ENCODE results near the gene PPARD. TPM values are rescaled to one million over a fixed set of nuclear protein-coding genes. Genes with fewer than 3 reads are reported as not detected.

Gene PPARD
- polyA plus RNA-seq, 1 donor from 2014 or later = 1.3 TPM

GRCh38 chr6:35309611-35310264 lies 32.6 kb upstream of the PPARD start:
- no peaks in the 10 kb centered on the region for H4K20me1 ChIP-seq (ENCODE audit: insufficient read depth)

GRCh38 chr6:35310265-35310831 lies 32.0 kb upstream of the PPARD start:
- Histone ChIP-seq H3K27ac (ENCODE audit: low read length) (no peak overlapping the region), H3K4me2 (ENCODE audit: low read length) (no peak overlapping the region), H3F3A (ENCODE audit: insufficient read depth, low read length, poor library complexity, severe bottlenecking) (no peaks in the 10 kb centered on the region), H3K4me3 (ENCODE audit: low read length) (no peak overlapping the region), H3K79me2 (replicated peaks; ENCODE audit: insufficient read depth, low read length) (no peaks in the 10 kb centered on the region), H3K9me3 (ENCODE audit: low read length) (no peaks in the 10 kb centered on the region), H3K9me2 (ENCODE audit: insufficient read depth, low read length) (no peaks in the 10 kb centered on the region), H3K9ac (ENCODE audit: low read length) (no peak overlapping the region), H3K36me3 (ENCODE audit: insufficient read depth, low read length) (no peaks in the 10 kb centered on the region), H3K27me3 (ENCODE audit: insufficient read depth, low read depth, low read length) (no peaks in the 10 kb centered on the region), H4K20me1 (ENCODE audit: insufficient read depth) (no peaks in the 10 kb centered on the region), H2AFZ (ENCODE audit: low read depth, low read length) (no peak overlapping the region)
- TF ChIP-seq TAF1 (IDR thresholded peaks at IDR 0.05; ENCODE audit: low read depth) (no peak), SMC3 (conservative IDR thresholded peaks at IDR 0.05; ENCODE audit: poor library complexity) (no peak), REST (IDR thresholded peaks at IDR 0.05; ENCODE audit: borderline replicate concordance) (no peak), POLR2AphosphoS5 (IDR thresholded peaks at IDR 0.05) (no peak), MXI1 (conservative IDR thresholded peaks at IDR 0.05; ENCODE audit: poor library complexity, severe bottlenecking) (no peak), CTCF (IDR thresholded peaks at IDR 0.05; ENCODE audit: poor library complexity, severe bottlenecking) (no peak)

More at GRCh38 chr6:35309611-35310264, 32.6 kb upstream of the PPARD start:
- Histone ChIP-seq H3K36me3 (ENCODE audit: insufficient read depth, low read length) (no peaks in the 10 kb centered on the region), H3K9me3 (ENCODE audit: low read length) (no peaks in the 10 kb centered on the region), H3K9ac (ENCODE audit: low read length) (no peak overlapping the region), H3K4me3 (ENCODE audit: low read length) (no peak overlapping the region), H3F3A (ENCODE audit: insufficient read depth, low read length, poor library complexity, severe bottlenecking) (no peaks in the 10 kb centered on the region), H2AFZ (ENCODE audit: low read depth, low read length) (no peak overlapping the region), H3K4me2 (ENCODE audit: low read length) (no peak overlapping the region), H3K79me2 (replicated peaks; ENCODE audit: insufficient read depth, low read length) (no peaks in the 10 kb centered on the region), H3K9me2 (ENCODE audit: insufficient read depth, low read length) (no peaks in the 10 kb centered on the region), H3K27me3 (ENCODE audit: insufficient read depth, low read depth, low read length) (no peaks in the 10 kb centered on the region), H3K27ac (ENCODE audit: low read length) (no peak overlapping the region)
- TF ChIP-seq SMC3 (conservative IDR thresholded peaks at IDR 0.05; ENCODE audit: poor library complexity) = no peak
- TF ChIP-seq CTCF (IDR thresholded peaks at IDR 0.05; ENCODE audit: poor library complexity, severe bottlenecking) = no peak
- TF ChIP-seq REST (IDR thresholded peaks at IDR 0.05; ENCODE audit: borderline replicate concordance) = no peak
- no peak for TF ChIP-seq RAD21 (conservative IDR thresholded peaks at IDR 0.05)
- no peak for TF ChIP-seq EP300 (conservative IDR thresholded peaks at IDR 0.05; ENCODE audit: poor library complexity, severe bottlenecking)

Measured in neural cell (in vitro differentiated cells).